Measurements from ENCODE around the gene CRTAC1. TPM values are rescaled to one million over a fixed set of nuclear protein-coding genes. Genes with fewer than 3 reads are reported as not detected.

The CRTAC1 gene
- total and polyA plus RNA-seq, 2 donors (not counting 3 experiments of a cell fraction or from before 2014, with no cell fraction given): 1.4 to 3.0 TPM

DNA sequence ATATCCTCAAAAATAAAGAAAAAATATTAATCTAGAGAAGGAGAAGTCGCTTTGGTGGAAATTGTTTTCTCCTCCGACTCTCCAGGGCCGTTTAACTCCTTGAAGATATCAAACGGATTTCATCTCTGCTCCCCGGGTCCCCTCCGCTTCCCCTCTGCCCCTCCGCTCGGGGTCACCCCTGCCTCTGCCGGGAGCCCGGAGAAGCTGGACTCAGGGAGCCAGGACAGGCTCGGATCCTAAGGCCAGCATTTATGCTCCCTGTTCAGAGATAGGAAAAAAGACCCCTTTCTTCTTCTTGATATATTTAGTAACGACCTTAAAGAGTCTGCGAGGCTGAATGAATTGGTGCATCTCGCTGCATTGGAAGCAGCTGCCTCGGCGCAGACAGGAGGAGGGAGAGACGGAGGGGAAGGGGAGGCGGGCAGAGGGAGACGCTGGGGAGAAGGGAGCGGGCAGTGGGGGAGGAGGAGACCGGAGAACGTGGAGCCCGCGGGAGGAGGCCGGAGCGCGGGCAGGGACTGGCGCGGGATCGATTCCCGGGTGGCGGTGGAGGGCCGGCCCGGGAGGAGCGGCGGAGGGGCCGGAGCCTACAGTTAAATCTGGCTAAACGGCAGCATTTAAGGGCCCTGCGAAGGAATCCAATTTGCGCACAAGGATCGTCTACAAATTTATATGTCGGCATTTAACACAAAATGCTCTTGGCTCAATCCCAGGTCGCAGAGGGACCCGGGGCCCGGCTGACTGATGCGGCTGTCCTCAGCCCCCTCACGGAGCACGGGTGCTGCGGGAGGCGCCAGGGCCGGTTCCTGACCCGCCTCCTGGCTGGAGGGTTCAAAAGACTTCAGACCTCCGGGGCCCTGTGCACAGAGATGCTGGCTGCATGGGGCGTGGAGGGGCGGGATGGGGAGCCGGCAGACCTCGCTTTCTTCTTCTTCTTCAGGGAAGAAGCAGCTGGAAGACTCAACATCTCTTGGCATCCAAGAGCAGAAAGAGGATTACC, 55.6 kb downstream of the CRTAC1 start:
- TF ChIP-seq EZH2 (IDR thresholded peaks at IDR 0.05; ENCODE audit: borderline replicate concordance, low read depth, low read length, severe bottlenecking) (no peak), POLR2AphosphoS5 (IDR thresholded peaks at IDR 0.05; ENCODE audit: insufficient read depth, low read depth, low read length) (no peak), MYC (IDR thresholded peaks at IDR 0.05; ENCODE audit: low read depth, low read length) (no peak), FOS (IDR thresholded peaks at IDR 0.05; ENCODE audit: borderline replicate concordance, insufficient read depth, low read length) (no peak)
- TF ChIP-seq, protein P1, sequence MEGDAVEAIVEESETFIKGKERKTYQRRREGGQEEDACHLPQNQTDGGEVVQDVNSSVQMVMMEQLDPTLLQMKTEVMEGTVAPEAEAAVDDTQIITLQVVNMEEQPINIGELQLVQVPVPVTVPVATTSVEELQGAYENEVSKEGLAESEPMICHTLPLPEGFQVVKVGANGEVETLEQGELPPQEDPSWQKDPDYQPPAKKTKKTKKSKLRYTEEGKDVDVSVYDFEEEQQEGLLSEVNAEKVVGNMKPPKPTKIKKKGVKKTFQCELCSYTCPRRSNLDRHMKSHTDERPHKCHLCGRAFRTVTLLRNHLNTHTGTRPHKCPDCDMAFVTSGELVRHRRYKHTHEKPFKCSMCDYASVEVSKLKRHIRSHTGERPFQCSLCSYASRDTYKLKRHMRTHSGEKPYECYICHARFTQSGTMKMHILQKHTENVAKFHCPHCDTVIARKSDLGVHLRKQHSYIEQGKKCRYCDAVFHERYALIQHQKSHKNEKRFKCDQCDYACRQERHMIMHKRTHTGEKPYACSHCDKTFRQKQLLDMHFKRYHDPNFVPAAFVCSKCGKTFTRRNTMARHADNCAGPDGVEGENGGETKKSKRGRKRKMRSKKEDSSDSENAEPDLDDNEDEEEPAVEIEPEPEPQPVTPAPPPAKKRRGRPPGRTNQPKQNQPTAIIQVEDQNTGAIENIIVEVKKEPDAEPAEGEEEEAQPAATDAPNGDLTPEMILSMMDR (IDR thresholded peaks at IDR 0.05; ENCODE audit: extremely low read depth in 1 of 2, insufficient read depth in 1 of 2, low read depth in 1 of 2, low read length in 2 of 2): no peak
- no peaks in the 10 kb centered on the region for H3K9me3 ChIP-seq (replicated peaks; ENCODE audit: control insufficient read depth, insufficient read depth, low read length)
- POLR2A ChIA-PET: no interaction called here
- no peak overlapping the region for H3K4me3 ChIP-seq (replicated peaks in 1 of 3; ENCODE audit: insufficient read depth in 1 of 3, low read depth in 1 of 3, low read length in 3 of 3)
- dilution Hi-C loops (cut with MboI; ENCODE audit: extremely low pct_ligation_motif_present, low sequenced_read_pairs) (no loop called here), intact Hi-C loops (cut with micrococcal nuclease) (no loop called here)
- no peak overlapping the region for H3K27ac ChIP-seq (ENCODE audit: insufficient read depth, low read depth, low read length)
- no peaks in the 10 kb centered on the region for H3K36me3 ChIP-seq (ENCODE audit: control insufficient read depth in 2 of 2, extremely low read depth in 1 of 2, insufficient read depth in 2 of 2, low read length in 2 of 2)
- no peaks in the 10 kb centered on the region for H3K79me2 ChIP-seq (ENCODE audit: control insufficient read depth, insufficient read depth, low read length)
- no peak overlapping the region for H2AFZ ChIP-seq (ENCODE audit: low read depth, low read length)
- H3K27me3 ChIP-seq (ENCODE audit: control insufficient read depth in 2 of 2, insufficient read depth in 2 of 2, low read length in 2 of 2): no peaks in the 10 kb centered on the region
- no peak overlapping the region for H3K4me2 ChIP-seq (ENCODE audit: insufficient read depth, low read length)
- no peaks in the 10 kb centered on the region for H3K4me1 ChIP-seq (ENCODE audit: control insufficient read depth, extremely low read depth, insufficient read depth, low read length)
- CTCF ChIA-PET: interaction anchor here (1.9 kb wide), 1 partner anchor 66 kb away, joined by 6 read pairs; no protein-coding TSS in a partner anchor
- BruUV-seq (replicated peaks): no TSS peak
- H3K9ac ChIP-seq (replicated peaks; ENCODE audit: extremely low read depth, insufficient read depth, low read length): no peak overlapping the region
- DNase-seq (ENCODE audit: low read depth, low spot score) (no peak), FAIRE-seq (no peak)
- no peaks in the 10 kb centered on the region for H3K9me1 ChIP-seq (replicated peaks; ENCODE audit: control insufficient read depth, extremely low read depth, insufficient read depth, low read length)
- H4K20me1 ChIP-seq (replicated peaks; ENCODE audit: control insufficient read depth, extremely low read depth, insufficient read depth, low read length): no peaks in the 10 kb centered on the region
